Epithelial cell of esophagus (primary cell): ENCODE data around the gene CAMSAP3.
A peak's percentile ranks its signal among the peaks of the same experiment; 100 is the strongest.

Source experiments
- DNase-seq: peaks from one replicate; pipeline ENCODE4 v3.0.0; 2010; ENCODE audit warnings: low read depth
- H3K4me3 ChIP-seq: 2 replicates; pipeline ENCODE4 v1.5.1; 2011; ENCODE audit warnings: mild to moderate bottlenecking, low read length, control low read depth
- CTCF ChIP-seq: IDR thresholded peaks from 2 replicates; pipeline ENCODE4 v1.5.1; 2011; ENCODE audit warnings: low read depth, mild to moderate bottlenecking, low read length, control low read depth, inconsistent platforms; ENCODE audit not compliant: insufficient read depth; ENCODE audit errors: missing control alignments

Gene CAMSAP3

GRCh38 chr19:7550987-7551761 is 44.5 kb upstream of the CAMSAP3 start:
- no peak for TF ChIP-seq CTCF
- peak; percentile 60 for DNase-seq
- peak overlapping the region; percentile 24 for H3K4me3 ChIP-seq

- DNase-seq: no peak
- TF ChIP-seq CTCF: no peak
- H3K4me3 ChIP-seq: no peak overlapping the region
Measured at GRCh38 chr19:7552781-7553180, 42.9 kb upstream of the CAMSAP3 start.

GRCh38 chr19:7554565-7554964 is 41.1 kb upstream of the CAMSAP3 start:
- no peak overlapping the region for H3K4me3 ChIP-seq
- DNase-seq: no peak
- TF ChIP-seq CTCF: no peak

GRCh38 chr19:7554990-7555864 is 40.4 kb upstream of the CAMSAP3 start:
- no peak for DNase-seq
- H3K4me3 ChIP-seq: no peak overlapping the region
- TF ChIP-seq CTCF: no peak

GRCh38 chr19:7556696-7557315 is 38.9 kb upstream of the CAMSAP3 start:
- no peak overlapping the region for H3K4me3 ChIP-seq
- no peak for DNase-seq
- TF ChIP-seq CTCF: no peak

GRCh38 chr19:7558667-7559066 is 37.0 kb upstream of the CAMSAP3 start:
- DNase-seq: no peak
- H3K4me3 ChIP-seq: no peak overlapping the region
- TF ChIP-seq CTCF: no peak
